Measurements from ENCODE around the gene ITIH2.
A peak's percentile ranks its signal among the peaks of the same experiment; 100 is the strongest.
"Not testable (repeated sequence)": the region's sequence is repeated elsewhere in the genome, so short reads cannot be mapped to it uniquely, and the experiment has no call there.

Gene ITIH2, protein sequence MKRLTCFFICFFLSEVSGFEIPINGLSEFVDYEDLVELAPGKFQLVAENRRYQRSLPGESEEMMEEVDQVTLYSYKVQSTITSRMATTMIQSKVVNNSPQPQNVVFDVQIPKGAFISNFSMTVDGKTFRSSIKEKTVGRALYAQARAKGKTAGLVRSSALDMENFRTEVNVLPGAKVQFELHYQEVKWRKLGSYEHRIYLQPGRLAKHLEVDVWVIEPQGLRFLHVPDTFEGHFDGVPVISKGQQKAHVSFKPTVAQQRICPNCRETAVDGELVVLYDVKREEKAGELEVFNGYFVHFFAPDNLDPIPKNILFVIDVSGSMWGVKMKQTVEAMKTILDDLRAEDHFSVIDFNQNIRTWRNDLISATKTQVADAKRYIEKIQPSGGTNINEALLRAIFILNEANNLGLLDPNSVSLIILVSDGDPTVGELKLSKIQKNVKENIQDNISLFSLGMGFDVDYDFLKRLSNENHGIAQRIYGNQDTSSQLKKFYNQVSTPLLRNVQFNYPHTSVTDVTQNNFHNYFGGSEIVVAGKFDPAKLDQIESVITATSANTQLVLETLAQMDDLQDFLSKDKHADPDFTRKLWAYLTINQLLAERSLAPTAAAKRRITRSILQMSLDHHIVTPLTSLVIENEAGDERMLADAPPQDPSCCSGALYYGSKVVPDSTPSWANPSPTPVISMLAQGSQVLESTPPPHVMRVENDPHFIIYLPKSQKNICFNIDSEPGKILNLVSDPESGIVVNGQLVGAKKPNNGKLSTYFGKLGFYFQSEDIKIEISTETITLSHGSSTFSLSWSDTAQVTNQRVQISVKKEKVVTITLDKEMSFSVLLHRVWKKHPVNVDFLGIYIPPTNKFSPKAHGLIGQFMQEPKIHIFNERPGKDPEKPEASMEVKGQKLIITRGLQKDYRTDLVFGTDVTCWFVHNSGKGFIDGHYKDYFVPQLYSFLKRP

DNA sequence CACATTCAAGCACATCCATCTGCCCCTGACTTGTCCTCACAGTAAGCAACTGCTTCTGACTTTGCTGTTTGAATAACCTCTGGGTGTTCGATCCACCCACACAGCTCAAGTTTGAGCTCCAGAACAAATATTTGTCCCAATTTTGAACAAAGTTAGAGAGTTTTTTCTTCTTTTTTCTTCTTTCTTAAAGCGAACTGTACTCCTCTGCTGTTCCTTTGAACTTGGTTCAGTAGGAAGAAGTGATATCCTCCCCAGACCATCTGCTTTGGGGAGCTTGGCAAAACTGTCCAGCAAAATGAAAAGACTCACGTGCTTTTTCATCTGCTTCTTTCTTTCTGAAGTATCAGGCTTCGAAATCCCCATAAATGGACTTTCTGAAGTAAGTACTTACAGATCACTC, at the start of gene ITIH2:
ITIH2 (plus strand) TSS at position 177 of the 400 bp plus-strand sequence; CDS start at position 296, 119 bp downstream.
- Histone ChIP-seq H3K4me3 (ENCODE audit: insufficient read length, low read depth) (no peak within 1 kb of the TSS), H3K27me3 (ENCODE audit: insufficient read depth, insufficient read length) (no peaks in the 10 kb centered on the region), H3K4me1 (ENCODE audit: insufficient read depth, insufficient read length) (no peaks in the 10 kb centered on the region), H3K36me3 (ENCODE audit: insufficient read depth, insufficient read length, low read length) (no peaks in the 10 kb centered on the region), H3K9me3 (ENCODE audit: insufficient read depth, low read length) (no peaks in the 10 kb centered on the region), H3K9ac (ENCODE audit: insufficient read length, low read depth) (no peak within 1 kb of the TSS)
- no peak for DNase-seq (ENCODE audit: low read depth, low spot score)
- TF ChIP-seq SUZ12 (IDR thresholded peaks at IDR 0.05; ENCODE audit: extremely low read depth, insufficient read depth, insufficient read length) (no peak), ZNF274 (IDR thresholded peaks at IDR 0.05; ENCODE audit: low read depth, low read length) (no peak), YY1 (IDR thresholded peaks at IDR 0.05; ENCODE audit: insufficient read depth, insufficient read length) (no peak)

DNA sequence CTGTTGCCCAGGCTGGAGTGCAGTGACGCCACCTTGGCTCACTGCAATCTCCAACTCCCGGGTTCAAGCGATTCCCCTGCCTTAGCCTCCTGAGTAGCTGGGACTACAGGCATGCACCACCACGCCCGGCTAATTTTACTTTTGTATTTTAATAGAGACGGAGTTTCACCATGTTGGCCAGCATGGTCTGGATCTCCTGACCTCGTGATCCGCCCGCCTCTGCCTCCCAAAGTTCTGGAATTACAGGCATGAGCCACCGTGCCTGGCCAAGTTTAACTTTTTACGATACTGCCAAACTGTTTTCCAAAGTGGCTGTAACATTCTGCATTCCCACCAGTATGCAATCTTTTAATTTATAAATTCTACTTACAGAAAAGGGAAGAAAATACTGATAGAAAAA, 46.0 kb upstream of the ITIH2 start:
- H3K9ac ChIP-seq (ENCODE audit: insufficient read length, low read depth); H3K36me3 ChIP-seq (ENCODE audit: insufficient read depth, insufficient read length, low read length); H3K4me1 ChIP-seq (ENCODE audit: insufficient read depth, insufficient read length); H3K9me3 ChIP-seq (ENCODE audit: insufficient read depth, low read length); DNase-seq (ENCODE audit: low read depth, low spot score); H3K4me3 ChIP-seq (ENCODE audit: insufficient read length, low read depth); H3K27me3 ChIP-seq (ENCODE audit: insufficient read depth, insufficient read length): not testable (repeated sequence)

DNA sequence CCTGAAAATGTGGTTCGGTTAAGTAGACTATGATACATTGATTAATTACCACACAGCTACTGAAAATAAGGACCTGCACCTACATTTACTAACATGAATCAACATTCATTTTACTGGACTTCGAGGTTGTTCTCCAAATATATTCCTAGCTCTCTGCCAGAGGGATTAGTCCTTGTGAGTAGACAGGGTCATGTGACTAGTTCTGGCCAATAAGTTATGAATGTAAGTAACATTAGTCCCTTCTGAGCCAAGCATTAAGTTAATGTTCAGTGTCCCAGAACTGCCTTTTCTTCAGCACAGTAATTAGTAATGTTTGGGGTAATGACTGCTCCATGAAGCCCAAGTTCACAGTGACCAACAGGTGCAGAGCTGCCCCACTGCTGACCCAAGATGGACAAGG, 45.6 kb upstream of the ITIH2 start:
- H3K4me3 ChIP-seq (ENCODE audit: insufficient read length, low read depth) = no peak overlapping the region
- H3K36me3 ChIP-seq (ENCODE audit: insufficient read depth, insufficient read length, low read length) = no peaks in the 10 kb centered on the region
- DNase-seq (ENCODE audit: low read depth, low spot score) = no peak
- no peaks in the 10 kb centered on the region for H3K4me1 ChIP-seq (ENCODE audit: insufficient read depth, insufficient read length)
- no peaks in the 10 kb centered on the region for H3K27me3 ChIP-seq (ENCODE audit: insufficient read depth, insufficient read length)
- TF ChIP-seq SUZ12 (IDR thresholded peaks at IDR 0.05; ENCODE audit: extremely low read depth, insufficient read depth, insufficient read length) (no peak), YY1 (IDR thresholded peaks at IDR 0.05; ENCODE audit: insufficient read depth, insufficient read length) (no peak), ZNF274 (IDR thresholded peaks at IDR 0.05; ENCODE audit: low read depth, low read length) (no peak)
- H3K9ac ChIP-seq (ENCODE audit: insufficient read length, low read depth) = no peak overlapping the region
- H3K9me3 ChIP-seq (ENCODE audit: insufficient read depth, low read length) = no peaks in the 10 kb centered on the region

DNA sequence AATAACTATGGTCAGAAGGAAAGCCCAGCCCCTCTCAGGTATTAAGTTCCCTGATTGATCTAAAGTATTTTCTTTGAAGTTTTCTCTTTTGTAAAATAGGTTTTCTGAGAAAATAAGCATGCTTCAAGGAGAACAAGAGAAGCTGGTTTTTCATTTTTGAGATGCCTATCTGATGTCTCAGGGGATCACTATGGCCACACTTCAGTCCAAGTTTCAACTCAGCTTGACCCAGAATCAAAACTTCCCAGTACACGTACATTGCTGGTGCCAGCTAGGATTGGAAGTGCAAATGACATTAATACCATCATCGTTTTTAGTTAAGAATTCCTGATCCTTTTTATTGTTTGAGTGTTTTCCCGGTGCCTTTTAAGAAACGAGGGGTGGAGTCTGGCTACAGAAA, 43.6 kb upstream of the ITIH2 start:
- H3K4me3 ChIP-seq (ENCODE audit: insufficient read length, low read depth) = no peak overlapping the region
- H3K9me3 ChIP-seq (ENCODE audit: insufficient read depth, low read length) = no peaks in the 10 kb centered on the region
- no peak overlapping the region for H3K9ac ChIP-seq (ENCODE audit: insufficient read length, low read depth)
- H3K36me3 ChIP-seq (ENCODE audit: insufficient read depth, insufficient read length, low read length) = no peaks in the 10 kb centered on the region
- no peak for DNase-seq (ENCODE audit: low read depth, low spot score)
- TF ChIP-seq SUZ12 (IDR thresholded peaks at IDR 0.05; ENCODE audit: extremely low read depth, insufficient read depth, insufficient read length) (no peak), ZNF274 (IDR thresholded peaks at IDR 0.05; ENCODE audit: low read depth, low read length) (no peak)
- H3K27me3 ChIP-seq (ENCODE audit: insufficient read depth, insufficient read length) = peaks cover 4% of the 10 kb centered on the region
- no peaks in the 10 kb centered on the region for H3K4me1 ChIP-seq (ENCODE audit: insufficient read depth, insufficient read length)

DNA sequence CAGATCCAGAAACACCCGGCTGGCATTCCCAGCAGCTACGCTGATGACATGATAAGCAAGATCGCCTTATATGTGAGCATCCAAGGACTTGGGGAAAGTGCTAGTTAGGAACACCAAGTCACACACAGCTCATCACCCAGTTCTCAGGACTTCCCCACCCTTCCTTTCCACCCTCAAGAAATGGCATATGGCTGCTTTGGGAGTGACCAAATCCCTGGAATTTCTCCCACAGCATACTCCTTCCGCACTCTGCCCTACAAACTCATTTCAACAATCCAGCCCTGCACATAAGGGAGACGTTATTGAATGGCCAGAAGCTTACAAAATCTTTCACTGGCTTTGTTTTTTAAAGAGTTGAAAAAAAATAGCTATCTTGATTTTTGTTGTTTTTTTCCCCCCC, 40.6 kb upstream of the ITIH2 start:
- no peaks in the 10 kb centered on the region for H3K9me3 ChIP-seq (ENCODE audit: insufficient read depth, low read length)
- H3K4me3 ChIP-seq (ENCODE audit: insufficient read length, low read depth) = no peak overlapping the region
- H3K27me3 ChIP-seq (ENCODE audit: insufficient read depth, insufficient read length) = peaks cover 26% of the 10 kb centered on the region
- TF ChIP-seq ZNF274 (IDR thresholded peaks at IDR 0.05; ENCODE audit: low read depth, low read length) (no peak), YY1 (IDR thresholded peaks at IDR 0.05; ENCODE audit: insufficient read depth, insufficient read length) (no peak), SUZ12 (IDR thresholded peaks at IDR 0.05; ENCODE audit: extremely low read depth, insufficient read depth, insufficient read length) (no peak)
- H3K36me3 ChIP-seq (ENCODE audit: insufficient read depth, insufficient read length, low read length) = no peaks in the 10 kb centered on the region
- no peak overlapping the region for H3K9ac ChIP-seq (ENCODE audit: insufficient read length, low read depth)
- no peak for DNase-seq (ENCODE audit: low read depth, low spot score)
- H3K4me1 ChIP-seq (ENCODE audit: insufficient read depth, insufficient read length) = no peaks in the 10 kb centered on the region

DNA sequence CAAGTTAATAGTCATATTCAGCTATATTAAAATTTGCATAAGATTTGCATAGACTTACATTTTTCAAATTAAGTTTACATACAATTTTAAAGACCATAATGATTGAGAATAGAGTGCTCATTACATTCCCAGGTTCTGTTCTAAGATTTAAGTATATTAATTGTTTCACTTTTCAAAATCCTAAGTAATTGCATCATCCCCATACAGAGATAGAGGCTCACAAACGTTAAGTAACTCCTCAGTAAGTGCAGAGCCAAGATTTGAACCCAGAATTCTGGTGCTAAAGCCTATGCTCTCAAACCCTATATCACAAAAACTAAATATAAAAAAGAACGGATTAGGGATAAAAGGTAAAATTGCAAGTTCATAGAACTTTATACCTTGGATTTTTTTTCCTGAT, 38.4 kb upstream of the ITIH2 start:
- Histone ChIP-seq H3K4me1 (ENCODE audit: insufficient read depth, insufficient read length) (no peaks in the 10 kb centered on the region), H3K9ac (ENCODE audit: insufficient read length, low read depth) (no peak overlapping the region), H3K9me3 (ENCODE audit: insufficient read depth, low read length) (no peaks in the 10 kb centered on the region), H3K4me3 (ENCODE audit: insufficient read length, low read depth) (no peak overlapping the region), H3K27me3 (ENCODE audit: insufficient read depth, insufficient read length) (peaks cover 47% of the 10 kb centered on the region), H3K36me3 (ENCODE audit: insufficient read depth, insufficient read length, low read length) (no peaks in the 10 kb centered on the region)
- TF ChIP-seq SUZ12 (IDR thresholded peaks at IDR 0.05; ENCODE audit: extremely low read depth, insufficient read depth, insufficient read length) (no peak), YY1 (IDR thresholded peaks at IDR 0.05; ENCODE audit: insufficient read depth, insufficient read length) (no peak), ZNF274 (IDR thresholded peaks at IDR 0.05; ENCODE audit: low read depth, low read length) (no peak)
- no peak for DNase-seq (ENCODE audit: low read depth, low spot score)

DNA sequence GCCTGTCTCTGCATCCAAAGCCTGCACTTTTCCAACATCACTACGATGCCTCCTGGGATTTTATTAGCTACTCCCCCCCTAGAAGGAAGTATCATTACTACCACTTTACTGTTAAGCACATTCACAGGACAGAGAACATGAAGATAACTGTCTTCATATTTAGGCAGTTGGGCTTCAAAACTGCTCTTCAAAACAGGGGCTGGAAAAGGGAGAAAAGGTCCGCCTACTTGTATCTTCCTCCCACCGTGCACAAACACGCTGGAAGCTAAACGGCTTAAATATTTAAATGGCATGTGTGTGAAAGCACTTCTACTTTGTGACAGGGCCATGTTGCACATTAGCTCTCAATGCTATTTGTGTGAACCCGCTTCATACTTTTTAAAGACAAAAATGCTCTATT, 37.3 kb upstream of the ITIH2 start:
- no peaks in the 10 kb centered on the region for H3K4me1 ChIP-seq (ENCODE audit: insufficient read depth, insufficient read length)
- no peak for DNase-seq (ENCODE audit: low read depth, low spot score)
- peaks cover 50% of the 10 kb centered on the region for H3K27me3 ChIP-seq (ENCODE audit: insufficient read depth, insufficient read length)
- H3K4me3 ChIP-seq (ENCODE audit: insufficient read length, low read depth) = peak overlapping the region; percentile 54
- TF ChIP-seq ZNF274 (IDR thresholded peaks at IDR 0.05; ENCODE audit: low read depth, low read length) (no peak), SUZ12 (IDR thresholded peaks at IDR 0.05; ENCODE audit: extremely low read depth, insufficient read depth, insufficient read length) (no peak), YY1 (IDR thresholded peaks at IDR 0.05; ENCODE audit: insufficient read depth, insufficient read length) (no peak)
- no peaks in the 10 kb centered on the region for H3K9me3 ChIP-seq (ENCODE audit: insufficient read depth, low read length)
- no peak overlapping the region for H3K9ac ChIP-seq (ENCODE audit: insufficient read length, low read depth)
- no peaks in the 10 kb centered on the region for H3K36me3 ChIP-seq (ENCODE audit: insufficient read depth, insufficient read length, low read length)

Data from NT2/D1 (cell line).